Gastrocnemius medialis (tissue), 4 donors: ENCODE results near the gene TMPRSS2.

Source experiments
- CTCF ChIP-seq, 5 experiments: fragments of 450-650 bp in 3 of 5; fragments of 200-600 bp in 2 of 5; sonication (generic) in 2 of 5; IDR thresholded peaks in 4 of 5; conservative IDR thresholded peaks in 1 of 5; 1 replicate in 4 of 5; 2 replicates in 1 of 5; pipeline ENCODE4 v1.5.1; 2016 to 2019; ENCODE audit warnings: antibody characterized with exemption in 5 of 5, mild to moderate bottlenecking in 3 of 5, moderate library complexity in 3 of 5
- POLR2A ChIP-seq, 2 donors: fragments of 450-650 bp; IDR thresholded peaks; one replicate each; pipeline ENCODE4 v1.6.1; 2017; ENCODE audit warnings: antibody characterized with exemption in 2 of 2, mild to moderate bottlenecking in 2 of 2, moderate library complexity in 2 of 2

- no peak for TF ChIP-seq CTCF (IDR thresholded peaks at IDR 0.05 in 4 of 5, conservative IDR thresholded peaks at IDR 0.05 in 1 of 5)
- TF ChIP-seq POLR2A (IDR thresholded peaks at IDR 0.05): no peak
Observed at GRCh38 chr21:41442481-41443186, 65.3 kb downstream of the TMPRSS2 start.
